Motor neuron (in vitro differentiated cells): ENCODE measurements around the gene RNASE8. TPM values are rescaled to one million over a fixed set of nuclear protein-coding genes. Genes with fewer than 3 reads are reported as not detected.
"Not testable (repeated sequence)": the region's sequence is repeated elsewhere in the genome, so short reads cannot be mapped to it uniquely, and the experiment has no call there.

ENCODE experiments used
- ATAC-seq, 8 experiments: fragments of 200-7000 bp; cut with Tn5 transposase; replicated peaks in 6 of 8; 2 replicates each; pipeline ENCODE4 v1.8.0; 2021; ENCODE audit warnings: mild to moderate bottlenecking in 8 of 8, moderate library complexity in 8 of 8
- H3K27ac ChIP-seq, 2 donors: fragments of 250-450 bp; sonication (Bioruptor Pico); 2 replicates each; pipeline ENCODE4 v1.9.0; 2021; ENCODE audit warnings: antibody characterized with exemption in 2 of 2, mild to moderate bottlenecking in 2 of 2, moderate library complexity in 1 of 2
- H3K4me1 ChIP-seq, 2 donors: fragments of 250-450 bp; sonication (Bioruptor Pico); replicated peaks in 1 of 2; 2 replicates each; pipeline ENCODE4 v1.6.1; 2021; ENCODE audit warnings: antibody characterized with exemption in 2 of 2, mild to moderate bottlenecking in 2 of 2, moderate library complexity in 1 of 2
- H3K4me3 ChIP-seq, 5 donors: fragments of 250-450 bp; sonication (Bioruptor Pico); 2 replicates each; pipeline ENCODE4 v1.9.0; 2021; ENCODE audit warnings: antibody characterized with exemption in 5 of 5, mild to moderate bottlenecking in 5 of 5, moderate library complexity in 4 of 5
- WGBS, 10 experiments: fragments of 450-650 bp; shearing (Covaris generic); methylation state at CpG; one replicate each; pipeline ENCODE4 v1.0.0; 2022; 5-methylcytosine and 5-hydroxymethylcytosine counted together
- in situ Hi-C, 9 experiments: fragments of 400-800 bp; cut with MboI; loops; one replicate each; pipeline ENCODE4 v1.15.0; 2021; ENCODE audit warnings: low sequenced_read_pairs in 9 of 9, low pct_unique_long_range_greater_than_20kb in 2 of 9; ENCODE audit not compliant: unreplicated experiment in 9 of 9
- total RNA-seq, 8 experiments: library from RNA; unstranded; fragments of 300-600 nt; gene quantifications; 2 replicates each; pipeline versions ENCODE4 v1.2.3 to v1.2.4, GENCODE V29; 2022

RNASE8 gene
- total RNA-seq, 8 experiments from 2014 or later = 0.22 to 0.95 TPM; not detected in 6

GRCh38 chr14:21034707-21035106 is 22.9 kb upstream of the RNASE8 start, which contains the start of gene RNASE13:
RNASE13 (minus strand) TSS chr14:21034807; CDS start chr14:21034288, 519 bp downstream.
- no peak within 1 kb of the TSS for H3K27ac ChIP-seq
- no peak for ATAC-seq
- H3K4me3 ChIP-seq = no peak within 1 kb of the TSS
- 16 to 100% (median 33%) methylated on average over 1 to 5 of the region's 5 CpGs for WGBS, 10 experiments
- no peaks in the 10 kb centered on the region for H3K4me1 ChIP-seq
- in situ Hi-C loops = no loop called here

DNA sequence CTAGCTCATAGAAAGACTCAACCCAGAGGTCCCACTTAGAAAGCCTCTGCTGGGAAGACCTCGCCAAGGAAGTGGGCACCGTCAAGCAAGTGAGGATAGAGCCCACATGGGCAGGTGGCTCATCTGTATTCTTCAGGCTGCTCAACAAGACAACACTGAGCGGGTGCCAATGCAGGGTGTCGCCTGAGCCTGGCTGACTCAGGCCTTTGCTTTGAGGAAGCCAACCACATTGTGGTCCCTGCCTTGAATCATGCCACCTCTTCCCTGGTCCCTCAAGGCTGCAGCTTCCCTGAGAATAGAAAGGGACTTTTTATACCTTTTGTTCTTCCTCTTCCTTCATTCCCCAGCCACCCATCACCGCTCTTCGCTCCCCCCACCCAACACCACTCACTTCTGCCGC is 20.9 kb upstream of the RNASE8 start:
- Histone ChIP-seq H3K4me3 (no peak overlapping the region), H3K4me1 (no peaks in the 10 kb centered on the region), H3K27ac (no peak overlapping the region)
- no peak for ATAC-seq
- in situ Hi-C loops = no loop called here
- 85 to 100% (median 90%) methylated on average over 2 to 4 of the region's 7 CpGs; no CpG with 5 or more reads in 6 of the 10 experiments for WGBS, 10 experiments

- H3K4me3 ChIP-seq = no peak overlapping the region
- in situ Hi-C loops = no loop called here
- H3K27ac ChIP-seq = no peak overlapping the region
- peak in 1 of 8 experiments; percentile 36 for ATAC-seq
- WGBS, 10 experiments = 0 to 100% (median 83%) methylated on average over 1 to 2 of the region's 3 CpGs; no CpG with 5 or more reads in 5 of the 10 experiments
- H3K4me1 ChIP-seq = no peaks in the 10 kb centered on the region
Observed at GRCh38 chr14:21037156-21037555, 20.5 kb upstream of the RNASE8 start.

DNA sequence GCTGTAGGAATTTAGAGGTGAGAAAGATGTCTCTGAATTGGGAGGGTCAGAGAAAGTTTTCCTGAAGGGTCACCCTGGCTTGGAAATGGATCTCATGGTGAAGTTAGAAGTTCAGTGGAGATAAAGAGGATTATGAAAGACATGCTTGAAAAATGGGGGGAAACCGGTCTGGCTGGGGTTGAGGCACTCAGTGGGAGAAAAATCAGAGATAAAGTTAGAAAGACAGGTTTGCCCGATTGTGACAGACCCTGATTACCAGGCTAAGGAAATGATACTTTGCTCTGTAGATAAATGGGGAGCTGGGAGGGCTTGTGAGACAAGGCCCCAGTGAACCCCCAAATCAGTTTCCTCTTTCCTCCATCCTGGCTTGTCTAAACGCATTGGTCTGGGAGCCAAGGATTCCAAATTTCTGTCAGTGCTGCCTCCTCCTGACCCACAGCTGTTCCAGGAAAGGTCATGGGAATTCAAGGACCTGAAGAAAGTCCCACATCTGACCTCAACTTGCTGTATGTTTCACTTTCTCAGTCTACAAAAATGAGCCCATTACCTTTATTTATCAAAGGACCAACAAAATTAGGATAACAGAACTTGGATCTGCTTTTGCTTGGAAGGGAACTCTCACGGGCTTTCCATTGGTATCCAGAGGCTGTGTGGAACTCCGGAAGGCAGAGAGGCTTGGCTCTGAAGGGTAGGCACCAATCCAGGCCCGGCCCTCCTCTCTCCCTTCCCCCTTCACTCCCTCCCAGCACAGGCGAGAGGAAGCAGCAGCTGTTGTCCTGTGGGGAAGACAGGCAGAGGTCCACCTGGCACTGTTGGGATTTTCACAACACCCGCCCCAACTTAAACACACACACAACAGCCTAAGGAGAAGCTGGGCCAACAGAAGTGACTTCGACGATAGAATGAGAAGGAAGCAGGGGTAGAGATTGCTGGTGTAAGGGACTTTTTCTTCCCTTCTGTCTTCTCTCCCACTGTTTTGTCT is 18.9 kb upstream of the RNASE8 start:
- Histone ChIP-seq H3K4me1 (no peaks in the 10 kb centered on the region), H3K4me3 (no peak overlapping the region), H3K27ac (no peak overlapping the region)
- 21 to 80% (median 56%) methylated on average over 1 to 9 of the region's 10 CpGs for WGBS, 10 experiments
- in situ Hi-C loops = no loop called here
- peak in 3 of 8 experiments; percentile 46 to 71 (median 57) for ATAC-seq

- in situ Hi-C loops = no loop called here
- no peak overlapping the region for H3K4me3 ChIP-seq
- ATAC-seq = peak; percentile 69 to 91 (median 78)
- H3K4me1 ChIP-seq = no peaks in the 10 kb centered on the region
- 55 to 90% (median 64%) methylated on average over 2 to 8 of the region's 8 CpGs; no CpG with 5 or more reads in 1 of the 10 experiments for WGBS, 10 experiments
- no peak overlapping the region for H3K27ac ChIP-seq
Observed at GRCh38 chr14:21039585-21040369, 17.8 kb upstream of the RNASE8 start.

- Histone ChIP-seq H3K4me1 (no peaks in the 10 kb centered on the region), H3K4me3 (no peak overlapping the region), H3K27ac (no peak overlapping the region)
- no peak for ATAC-seq
- WGBS, 10 experiments = 67 to 88% (median 82%) methylated on average over 2 to 8 of the region's 8 CpGs
- in situ Hi-C loops = no loop called here
Observed at GRCh38 chr14:21040370-21040925, 17.2 kb upstream of the RNASE8 start.

GRCh38 chr14:21040941-21041340 is 16.7 kb upstream of the RNASE8 start:
- ATAC-seq, H3K27ac ChIP-seq, H3K4me3 ChIP-seq, in situ Hi-C loops, H3K4me1 ChIP-seq: not testable (repeated sequence)
- 36 to 100% (median 75%) methylated on average over 1 to 3 of the region's 3 CpGs; no CpG with 5 or more reads in 3 of the 10 experiments for WGBS, 10 experiments

DNA sequence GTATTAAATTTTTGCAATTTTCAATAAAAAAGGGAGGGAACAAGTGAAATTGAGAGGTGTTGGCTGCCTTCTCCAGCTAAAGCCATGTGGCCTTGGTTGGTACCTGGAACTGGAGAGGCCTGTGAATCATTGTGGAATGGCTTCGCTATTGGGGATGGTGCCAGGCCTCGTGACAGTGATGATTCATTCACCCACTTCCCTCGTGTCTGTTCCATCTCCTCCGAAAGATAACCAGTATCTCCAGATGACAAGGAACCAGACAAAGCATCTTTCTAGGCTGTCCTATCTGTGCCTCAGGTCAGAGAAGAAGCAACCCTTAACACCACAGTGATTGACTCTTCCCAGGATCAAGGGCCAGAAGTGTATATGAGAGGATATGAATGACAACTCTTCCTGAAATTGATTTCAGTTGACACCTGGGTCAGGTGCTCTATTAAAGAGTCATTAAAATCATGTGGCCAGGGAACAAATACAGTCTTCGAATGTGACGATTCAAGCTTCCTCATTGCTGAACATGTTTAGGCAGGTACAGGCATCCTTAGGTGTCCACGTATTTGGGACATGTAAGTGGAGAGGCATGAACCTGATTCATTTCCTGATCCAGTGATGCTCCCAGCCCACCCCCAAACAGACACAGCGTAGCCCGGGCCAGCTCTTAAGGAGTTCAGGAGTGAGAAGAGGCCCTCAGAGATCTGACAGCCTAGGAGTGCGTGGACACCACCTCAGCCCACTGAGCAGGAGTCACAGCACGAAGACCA is 15.8 kb upstream of the RNASE8 start, which contains the start of gene RNASE7:
RNASE7 (plus strand) TSS at position 687 of the 758 bp plus-strand sequence. CDS start 631 bp downstream, outside the sequence.
- no peak within 1 kb of the TSS for H3K27ac ChIP-seq
- H3K4me1 ChIP-seq = no peaks in the 10 kb centered on the region
- no peak within 1 kb of the TSS for H3K4me3 ChIP-seq
- in situ Hi-C loops = no loop called here
- ATAC-seq = peak in 2 of 8 experiments; percentile 24 to 43
- WGBS, 10 experiments = 17 to 82% (median 77%) methylated on average over 2 to 10 of the region's 11 CpGs; no CpG with 5 or more reads in 2 of the 10 experiments

DNA sequence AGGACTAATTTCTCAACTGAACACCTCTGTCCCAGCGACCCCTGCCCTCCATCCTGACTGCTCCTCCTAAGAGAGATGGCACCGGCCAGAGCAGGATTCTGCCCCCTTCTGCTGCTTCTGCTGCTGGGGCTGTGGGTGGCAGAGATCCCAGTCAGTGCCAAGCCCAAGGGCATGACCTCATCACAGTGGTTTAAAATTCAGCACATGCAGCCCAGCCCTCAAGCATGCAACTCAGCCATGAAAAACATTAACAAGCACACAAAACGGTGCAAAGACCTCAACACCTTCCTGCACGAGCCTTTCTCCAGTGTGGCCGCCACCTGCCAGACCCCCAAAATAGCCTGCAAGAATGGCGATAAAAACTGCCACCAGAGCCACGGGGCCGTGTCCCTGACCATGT is 14.7 kb upstream of the RNASE8 start:
- peak in 3 of 8 experiments; percentile 24 to 33 (median 26) for ATAC-seq
- H3K4me1 ChIP-seq = no peaks in the 10 kb centered on the region
- in situ Hi-C loops = no loop called here
- 20 to 92% (median 67%) methylated on average over 1 to 7 of the region's 8 CpGs; no CpG with 5 or more reads in 1 of the 10 experiments for WGBS, 10 experiments
- no peak overlapping the region for H3K4me3 ChIP-seq
- no peak overlapping the region for H3K27ac ChIP-seq

DNA sequence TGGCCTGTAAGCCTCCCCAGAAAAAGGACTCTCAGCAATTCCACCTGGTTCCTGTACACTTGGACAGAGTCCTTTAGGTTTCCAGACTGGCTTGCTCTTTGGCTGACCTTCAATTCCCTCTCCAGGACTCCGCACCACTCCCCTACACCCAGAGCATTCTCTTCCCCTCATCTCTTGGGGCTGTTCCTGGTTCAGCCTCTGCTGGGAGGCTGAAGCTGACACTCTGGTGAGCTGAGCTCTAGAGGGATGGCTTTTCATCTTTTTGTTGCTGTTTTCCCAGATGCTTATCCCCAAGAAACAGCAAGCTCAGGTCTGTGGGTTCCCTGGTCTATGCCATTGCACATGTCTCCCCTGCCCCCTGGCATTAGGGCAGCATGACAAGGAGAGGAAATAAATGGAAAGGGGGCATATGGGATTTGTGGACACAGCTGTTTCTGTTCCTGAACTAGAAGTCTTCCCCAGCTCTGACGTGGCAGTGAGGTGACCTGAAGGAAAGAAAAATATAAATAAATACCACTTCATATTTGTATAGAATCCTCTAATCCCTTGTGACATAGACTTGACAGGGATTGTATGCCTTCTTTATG is 14.1 kb upstream of the RNASE8 start:
- in situ Hi-C loops = no loop called here
- Histone ChIP-seq H3K4me3 (no peak overlapping the region), H3K27ac (no peak overlapping the region), H3K4me1 (no peaks in the 10 kb centered on the region)
- WGBS, 10 experiments = 69 to 100% (median 83%) methylated on average over 1 to 2 of the region's 2 CpGs; no CpG with 5 or more reads in 5 of the 10 experiments
- ATAC-seq = no peak

DNA sequence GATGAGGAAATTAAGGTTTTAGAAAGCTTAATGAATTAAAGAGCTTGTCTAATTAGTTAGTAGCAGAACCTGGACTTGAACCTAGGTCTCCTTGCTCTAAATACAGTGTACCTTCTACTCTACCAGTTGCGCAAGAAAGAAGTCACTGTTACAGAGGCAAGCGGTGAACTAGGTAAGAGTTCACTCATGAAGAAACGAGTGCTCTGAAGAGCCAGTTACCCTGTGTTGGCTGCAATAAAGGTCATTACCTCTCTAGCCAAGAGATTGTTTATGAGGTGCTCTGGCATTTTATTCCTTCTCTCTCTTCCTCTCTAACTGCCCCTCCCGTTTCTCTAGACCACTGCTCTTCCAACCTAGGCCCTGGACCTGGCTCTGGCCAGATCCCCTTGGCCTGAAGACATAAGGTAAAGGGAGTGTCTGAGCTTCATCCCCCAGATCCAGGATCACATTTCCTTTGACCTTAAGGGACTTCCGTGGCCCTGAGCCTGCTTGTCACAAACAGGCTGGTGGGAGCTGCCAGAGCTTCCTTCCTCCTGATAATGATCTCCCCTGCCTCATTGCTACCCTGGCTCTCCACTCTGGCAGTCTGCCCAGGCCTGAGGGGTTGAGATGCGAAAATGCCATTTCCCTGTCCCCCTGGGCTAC is 13.5 kb upstream of the RNASE8 start:
- no peak overlapping the region for H3K4me3 ChIP-seq
- H3K4me1 ChIP-seq = no peaks in the 10 kb centered on the region
- in situ Hi-C loops = no loop called here
- H3K27ac ChIP-seq = no peak overlapping the region
- 20 to 82% (median 56%) methylated on average over 1 to 4 of the region's 6 CpGs; no CpG with 5 or more reads in 3 of the 10 experiments for WGBS, 10 experiments
- ATAC-seq = no peak
